Stimulated activated CD8-positive, alpha-beta memory T cell treated with anti-CD3 and anti-CD28 coated beads, Interleukin-12 subunit alpha, Interleukin-12 subunit beta, amount 100 ng/mL, for 1 hour (primary cell): ENCODE data around the gene JAKMIP2.
"Not testable (repeated sequence)": the region's sequence is repeated elsewhere in the genome, so short reads cannot be mapped to it uniquely, and the experiment has no call there.

Source experiments
- DNase-seq: peaks from one replicate; pipeline ENCODE4 v3.0.0-alpha.2; 2020; ENCODE audit warnings: low read depth

The JAKMIP2 gene

DNA sequence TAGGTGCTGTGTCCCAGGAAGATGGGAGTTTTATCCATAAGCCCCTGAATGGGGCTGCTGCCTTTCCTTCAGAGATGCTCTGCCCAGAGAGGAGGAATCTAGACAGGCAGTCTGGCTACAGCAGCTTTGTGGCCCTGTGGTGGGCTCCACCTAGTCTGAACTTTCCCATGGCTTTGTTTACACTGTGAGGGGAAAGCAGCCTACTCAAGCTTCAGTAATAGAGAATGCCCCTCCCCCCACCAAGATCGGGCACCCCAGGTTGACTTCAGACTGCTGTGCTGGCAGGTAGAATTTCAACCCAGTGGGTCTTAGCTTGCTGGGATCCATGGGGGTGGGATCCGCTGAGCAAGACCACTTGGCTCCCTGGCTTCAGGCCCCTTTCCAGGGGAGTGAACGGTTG lies 171.7 kb downstream of the JAKMIP2 start:
- DNase-seq, result no peak

GRCh38 chr5:147601652-147602051 lies 180.9 kb downstream of the JAKMIP2 start:
- no peak for DNase-seq

DNA sequence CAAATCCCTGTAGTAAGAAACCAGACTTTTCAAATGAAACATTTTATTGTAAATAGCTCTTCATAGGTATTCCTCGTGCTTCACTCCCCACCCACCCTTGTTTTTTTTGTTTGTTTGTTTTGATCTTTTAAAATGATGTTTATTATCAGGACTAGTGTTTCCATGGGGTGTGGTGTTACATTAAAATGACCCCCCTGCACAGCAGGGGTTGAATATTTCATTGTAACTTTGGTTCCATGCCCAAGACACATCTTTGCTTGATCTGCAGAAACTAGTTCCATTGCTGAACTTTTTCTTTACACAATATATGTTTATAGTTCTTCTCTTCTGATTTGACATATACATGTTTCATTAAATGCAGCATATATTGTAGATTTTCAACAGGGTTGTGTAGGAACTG lies 191.4 kb downstream of the JAKMIP2 start:
- no peak for DNase-seq

DNA sequence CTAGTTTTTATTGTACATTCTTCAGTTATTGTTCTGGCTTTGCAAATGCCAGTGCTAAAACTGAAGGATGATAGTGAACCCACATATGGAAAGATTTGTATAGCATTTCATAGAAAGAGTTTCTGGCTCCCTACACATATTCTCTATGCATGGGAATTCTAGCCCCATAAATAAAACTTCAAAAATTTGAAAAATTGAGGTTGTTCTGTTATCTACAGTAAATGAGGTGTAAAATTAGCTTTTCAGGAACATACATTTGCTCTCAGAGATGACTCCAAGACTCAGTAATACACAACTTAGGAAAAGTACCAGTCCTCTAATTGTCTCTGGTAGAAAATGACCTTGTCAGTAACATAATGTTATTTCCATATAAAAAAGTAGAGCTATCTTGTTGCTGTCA lies 192.4 kb downstream of the JAKMIP2 start:
- no peak for DNase-seq

DNA sequence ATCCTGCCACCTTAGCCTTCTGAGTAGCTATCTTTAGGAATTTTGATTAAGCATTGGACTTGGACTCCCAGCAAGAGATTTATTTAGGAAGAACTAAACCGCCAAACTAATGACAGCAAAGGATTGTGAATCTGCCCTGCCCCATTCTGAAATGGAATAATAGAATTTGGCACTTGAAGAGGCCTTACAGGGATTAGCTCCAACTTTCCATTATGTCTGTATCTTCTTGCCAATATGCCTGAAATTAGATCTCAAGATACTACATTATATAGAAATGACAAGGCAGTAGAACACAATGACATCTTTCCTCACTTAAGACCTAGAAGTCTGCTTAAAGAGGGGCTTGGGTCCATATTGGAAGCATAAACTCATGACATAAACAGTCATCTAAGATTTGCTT lies 195.7 kb downstream of the JAKMIP2 start:
- DNase-seq, result no peak

GRCh38 chr5:147586221-147586620 lies 196.3 kb downstream of the JAKMIP2 start:
- no peak for DNase-seq

DNA sequence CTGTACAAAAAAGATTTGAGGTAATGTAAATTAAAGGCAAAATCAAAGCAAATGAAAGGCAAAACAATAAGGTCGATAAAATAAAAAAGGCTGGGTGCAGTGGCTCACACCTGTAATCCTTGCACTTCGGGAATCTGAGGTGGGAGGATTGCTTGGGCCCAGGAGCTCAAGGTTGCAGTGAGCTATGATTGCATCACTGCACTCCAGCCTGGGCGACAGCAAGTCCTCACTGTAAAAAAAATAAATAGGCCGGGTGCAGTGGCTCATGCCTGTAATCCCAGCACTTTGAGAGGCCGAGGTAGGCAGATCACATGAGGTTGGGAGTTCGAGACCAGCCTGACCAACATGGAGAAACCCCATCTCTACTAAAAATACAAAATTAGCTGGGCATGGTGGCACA lies 200.3 kb downstream of the JAKMIP2 start:
- DNase-seq, result not testable (repeated sequence)

- not testable (repeated sequence) for DNase-seq
Observed at GRCh38 chr5:147580418-147580817, 202.1 kb downstream of the JAKMIP2 start.

- no peak for DNase-seq
Observed at GRCh38 chr5:147578228-147579024, 204.1 kb downstream of the JAKMIP2 start.

- DNase-seq, result peak; percentile 2
Observed at GRCh38 chr5:147576646-147577535, 205.6 kb downstream of the JAKMIP2 start.

DNA sequence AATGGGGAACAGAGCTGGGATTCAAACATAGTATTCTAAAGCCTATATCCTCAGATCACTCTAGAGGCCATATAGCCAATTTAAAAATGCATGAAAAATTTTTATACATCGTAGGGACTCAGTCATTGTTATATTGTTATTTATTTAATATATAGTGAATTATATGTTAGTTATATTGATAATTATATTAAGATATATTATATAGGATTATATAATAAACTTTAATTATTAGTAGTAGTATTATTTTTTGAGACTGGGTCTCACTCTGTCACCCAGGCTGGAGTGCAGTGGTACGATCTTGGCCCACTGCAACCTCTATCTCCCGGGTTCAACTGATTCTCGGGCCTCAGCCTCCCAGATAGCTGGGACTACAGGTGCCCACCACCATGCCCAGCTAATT lies 206.9 kb downstream of the JAKMIP2 start:
- no peak for DNase-seq

DNA sequence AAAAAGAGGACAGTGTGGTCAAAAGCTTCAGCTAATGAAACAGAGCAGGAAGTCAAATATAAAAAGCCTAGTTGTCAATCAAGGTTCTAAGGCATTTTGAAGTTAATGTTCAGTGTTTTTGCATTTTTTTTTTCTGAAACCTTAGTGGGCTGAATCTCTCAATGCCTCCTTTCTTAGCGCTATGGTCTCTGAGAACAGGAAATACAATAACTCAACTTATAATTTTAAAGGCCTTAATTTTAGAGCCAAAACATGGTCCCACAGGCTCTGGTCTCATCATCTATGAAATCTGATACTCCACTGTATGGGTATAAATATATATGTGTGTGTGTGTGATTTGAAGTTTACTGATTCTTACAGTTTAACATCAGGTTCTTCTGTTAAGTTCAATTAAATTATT lies 209.3 kb downstream of the JAKMIP2 start:
- no peak for DNase-seq

- DNase-seq, result no peak
Observed at GRCh38 chr5:147568710-147569406, 213.7 kb downstream of the JAKMIP2 start.

GRCh38 chr5:147567917-147568598 lies 214.5 kb downstream of the JAKMIP2 start:
- no peak for DNase-seq

DNA sequence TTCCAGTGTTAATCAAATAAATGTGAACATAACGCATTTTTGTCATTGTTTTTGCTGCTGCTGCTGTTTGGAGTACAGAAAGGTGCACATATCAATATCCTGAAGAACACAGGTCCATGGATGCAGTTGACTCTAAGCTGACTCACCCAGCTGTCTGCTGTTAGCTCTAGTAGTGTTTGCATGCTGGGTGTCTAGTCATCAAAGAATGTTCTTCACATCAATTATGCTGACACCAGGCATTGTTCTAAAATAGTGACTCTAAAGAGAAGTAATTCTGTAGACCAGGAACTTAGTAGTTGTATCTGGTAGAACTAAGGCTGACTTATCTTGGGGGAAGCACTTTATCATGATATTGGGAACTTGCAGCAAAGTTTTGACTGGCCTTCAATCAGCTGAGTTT lies 217.0 kb downstream of the JAKMIP2 start:
- no peak for DNase-seq

- no peak for DNase-seq
Observed at GRCh38 chr5:147564124-147564486, 218.4 kb downstream of the JAKMIP2 start.

GRCh38 chr5:147563466-147564123 lies 218.9 kb downstream of the JAKMIP2 start:
- DNase-seq, result no peak

- no peak for DNase-seq
Observed at GRCh38 chr5:147561435-147561834, 221.1 kb downstream of the JAKMIP2 start.

DNA sequence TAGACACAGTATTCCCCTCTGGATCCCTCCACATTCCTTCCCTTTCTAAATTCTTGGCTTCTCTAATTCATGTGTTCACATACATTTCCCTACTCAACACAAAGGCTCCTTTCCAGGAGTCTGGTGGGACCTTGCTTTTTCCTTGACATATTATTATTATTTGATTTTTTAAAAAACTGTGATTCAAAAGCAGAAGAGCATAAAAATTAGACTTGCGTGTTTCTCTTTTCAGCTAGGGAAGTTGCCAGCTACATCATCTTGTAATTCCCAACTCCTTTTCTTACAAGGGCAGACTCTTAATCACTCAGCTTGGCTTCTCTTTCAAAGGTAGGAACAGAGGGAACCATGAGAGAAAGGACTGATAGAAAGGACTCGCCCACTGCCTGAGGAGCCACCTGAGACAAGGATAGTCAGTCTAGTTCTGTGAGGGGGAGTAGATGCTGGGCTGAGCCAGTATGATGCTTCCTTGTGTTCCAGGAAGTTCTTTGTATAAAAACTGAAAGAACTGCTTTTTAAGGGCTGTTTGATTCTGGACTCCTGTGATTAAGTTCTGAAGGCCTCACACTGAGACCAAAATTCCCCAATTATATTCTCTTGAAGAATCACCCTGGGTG lies 221.7 kb downstream of the JAKMIP2 start:
- no peak for DNase-seq

DNA sequence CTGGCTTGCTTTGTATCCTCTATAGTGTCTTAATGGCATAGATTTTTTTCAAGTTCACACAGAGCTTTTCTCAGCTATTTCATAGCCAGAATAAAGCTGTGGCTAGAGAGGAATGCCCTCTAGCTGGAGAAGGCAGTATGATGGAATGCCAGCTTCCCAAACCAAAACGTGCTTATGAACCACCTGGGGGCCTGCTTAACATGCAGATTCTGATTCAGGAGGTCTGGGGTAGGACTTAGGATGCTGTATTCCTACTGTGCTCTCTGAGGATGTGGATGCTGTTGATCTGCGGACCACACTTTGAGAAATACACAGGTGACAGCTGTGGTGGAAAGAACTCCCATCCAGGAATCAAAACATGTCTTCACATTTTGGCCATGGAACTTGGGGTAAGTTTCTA lies 222.8 kb downstream of the JAKMIP2 start:
- DNase-seq, result no peak

DNA sequence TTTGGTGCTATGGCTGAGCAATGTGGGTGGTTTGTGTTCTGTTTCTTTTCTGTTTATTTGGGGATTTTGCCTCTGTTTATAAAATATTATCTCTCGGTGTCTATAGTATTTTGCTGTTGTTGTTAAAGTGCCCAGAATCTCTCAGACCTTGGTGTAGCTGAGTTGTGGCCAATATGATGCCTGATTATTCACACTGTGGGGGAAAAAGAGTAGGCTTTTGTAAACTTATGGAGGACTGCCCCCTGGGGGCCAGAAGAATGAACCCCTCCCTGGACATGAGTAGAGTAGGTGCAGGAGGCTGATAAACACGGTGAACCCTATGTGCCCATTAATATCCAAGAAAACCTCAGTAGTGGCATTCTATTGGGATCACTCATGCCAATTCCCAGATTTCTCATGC lies 223.7 kb downstream of the JAKMIP2 start:
- DNase-seq, result no peak
